Measurements from ENCODE around the gene AQP7.

DNA sequence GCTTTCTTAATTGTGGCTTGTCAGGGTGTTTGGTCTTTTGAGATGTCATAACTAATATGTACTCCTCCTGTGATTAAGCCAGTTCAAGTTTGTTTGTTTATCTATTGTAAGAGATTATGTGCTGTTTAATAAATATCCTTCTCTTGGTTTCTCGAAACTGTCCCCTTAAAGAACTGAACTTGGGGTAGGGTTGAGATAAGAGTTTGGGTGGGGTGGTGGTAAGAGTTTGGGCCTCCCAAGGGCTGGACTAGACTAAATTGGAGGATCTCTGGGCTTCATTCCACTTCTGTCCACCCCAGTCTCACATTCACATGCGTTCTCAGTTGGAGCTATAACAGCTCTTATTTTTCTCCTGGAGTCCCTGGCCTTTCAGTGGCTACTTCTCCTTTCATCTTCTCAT lies 38.2 kb downstream of the AQP7 start:
- TF ChIP-seq, protein P1, sequence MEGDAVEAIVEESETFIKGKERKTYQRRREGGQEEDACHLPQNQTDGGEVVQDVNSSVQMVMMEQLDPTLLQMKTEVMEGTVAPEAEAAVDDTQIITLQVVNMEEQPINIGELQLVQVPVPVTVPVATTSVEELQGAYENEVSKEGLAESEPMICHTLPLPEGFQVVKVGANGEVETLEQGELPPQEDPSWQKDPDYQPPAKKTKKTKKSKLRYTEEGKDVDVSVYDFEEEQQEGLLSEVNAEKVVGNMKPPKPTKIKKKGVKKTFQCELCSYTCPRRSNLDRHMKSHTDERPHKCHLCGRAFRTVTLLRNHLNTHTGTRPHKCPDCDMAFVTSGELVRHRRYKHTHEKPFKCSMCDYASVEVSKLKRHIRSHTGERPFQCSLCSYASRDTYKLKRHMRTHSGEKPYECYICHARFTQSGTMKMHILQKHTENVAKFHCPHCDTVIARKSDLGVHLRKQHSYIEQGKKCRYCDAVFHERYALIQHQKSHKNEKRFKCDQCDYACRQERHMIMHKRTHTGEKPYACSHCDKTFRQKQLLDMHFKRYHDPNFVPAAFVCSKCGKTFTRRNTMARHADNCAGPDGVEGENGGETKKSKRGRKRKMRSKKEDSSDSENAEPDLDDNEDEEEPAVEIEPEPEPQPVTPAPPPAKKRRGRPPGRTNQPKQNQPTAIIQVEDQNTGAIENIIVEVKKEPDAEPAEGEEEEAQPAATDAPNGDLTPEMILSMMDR (IDR thresholded peaks at IDR 0.05; ENCODE audit: insufficient read depth, low read length, poor library complexity, severe bottlenecking), result no peak
- no peak for TF ChIP-seq EZH2phosphoT487 (conservative IDR thresholded peaks at IDR 0.05; ENCODE audit: low read length)

Data from SU-DHL-6 (cell line).